Measurements from ENCODE around the gene CDKAL1.

DNA sequence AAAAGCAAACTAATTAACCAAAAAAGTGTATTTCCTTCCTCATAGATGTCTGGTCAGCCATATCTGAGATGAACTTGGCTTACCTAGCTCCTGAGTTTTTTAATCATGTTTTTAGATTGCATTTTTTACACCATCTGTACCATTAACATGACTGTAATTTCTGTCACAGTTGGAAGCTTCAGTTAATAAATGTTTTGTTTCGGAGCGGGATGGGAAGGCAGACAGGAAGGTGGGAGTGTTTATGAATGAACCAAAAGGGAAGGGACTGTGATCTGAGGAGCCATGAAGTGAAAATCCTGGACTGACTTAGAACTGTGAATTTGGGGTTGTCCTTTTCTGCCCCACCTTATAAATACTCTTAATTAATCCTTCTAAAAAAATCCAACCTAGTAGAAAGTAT lies 613.7 kb downstream of the CDKAL1 start:
- TF ChIP-seq ZBTB7A (IDR thresholded peaks at IDR 0.05; ENCODE audit: low read depth) (no peak), EGR1 (IDR thresholded peaks at IDR 0.05) (no peak), TAF1 (IDR thresholded peaks at IDR 0.05; ENCODE audit: low read depth) (no peak), RAD21 (IDR thresholded peaks at IDR 0.05; ENCODE audit: low read depth) (no peak), EP300 (IDR thresholded peaks at IDR 0.05; ENCODE audit: borderline replicate concordance) (no peak), YY1 (IDR thresholded peaks at IDR 0.05; ENCODE audit: low read depth) (no peak)
- TF ChIP-seq, protein P1, sequence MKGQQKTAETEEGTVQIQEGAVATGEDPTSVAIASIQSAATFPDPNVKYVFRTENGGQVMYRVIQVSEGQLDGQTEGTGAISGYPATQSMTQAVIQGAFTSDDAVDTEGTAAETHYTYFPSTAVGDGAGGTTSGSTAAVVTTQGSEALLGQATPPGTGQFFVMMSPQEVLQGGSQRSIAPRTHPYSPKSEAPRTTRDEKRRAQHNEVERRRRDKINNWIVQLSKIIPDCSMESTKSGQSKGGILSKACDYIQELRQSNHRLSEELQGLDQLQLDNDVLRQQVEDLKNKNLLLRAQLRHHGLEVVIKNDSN (IDR thresholded peaks at IDR 0.05) = no peak
- TF ChIP-seq, protein P2, sequence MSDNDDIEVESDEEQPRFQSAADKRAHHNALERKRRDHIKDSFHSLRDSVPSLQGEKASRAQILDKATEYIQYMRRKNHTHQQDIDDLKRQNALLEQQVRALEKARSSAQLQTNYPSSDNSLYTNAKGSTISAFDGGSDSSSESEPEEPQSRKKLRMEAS (IDR thresholded peaks at IDR 0.05) = no peak
